SKM-1 (cell line): Measurements from ENCODE around the gene PSMB11.

Experiments
- DNase-seq: peaks from one replicate; lab custom pipeline; 2025; ENCODE audit not compliant: unreplicated experiment; lab: John Stamatoyannopoulos, UW

Gene PSMB11

DNA sequence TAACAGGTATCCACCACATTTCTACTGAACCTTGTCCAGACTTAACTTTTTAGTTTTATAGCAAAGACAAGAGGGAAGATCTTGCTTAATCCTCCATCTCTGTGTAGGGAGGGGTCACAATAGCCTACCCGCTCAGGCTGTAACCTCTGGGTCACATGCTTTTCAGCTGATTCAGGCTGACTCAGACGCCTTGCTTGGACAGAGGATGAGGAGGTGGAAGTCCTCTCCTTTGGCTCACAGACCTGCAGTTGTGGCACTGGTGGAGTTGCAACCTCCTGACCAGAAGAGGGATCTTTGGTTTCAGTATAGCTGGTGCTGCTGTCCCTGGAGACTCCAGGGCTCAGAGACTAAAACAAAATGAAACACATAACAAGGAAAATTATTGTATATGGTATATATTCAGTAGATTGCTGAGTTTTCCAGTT, 36.7 kb downstream of the PSMB11 start:
- no peak for DNase-seq

DNA sequence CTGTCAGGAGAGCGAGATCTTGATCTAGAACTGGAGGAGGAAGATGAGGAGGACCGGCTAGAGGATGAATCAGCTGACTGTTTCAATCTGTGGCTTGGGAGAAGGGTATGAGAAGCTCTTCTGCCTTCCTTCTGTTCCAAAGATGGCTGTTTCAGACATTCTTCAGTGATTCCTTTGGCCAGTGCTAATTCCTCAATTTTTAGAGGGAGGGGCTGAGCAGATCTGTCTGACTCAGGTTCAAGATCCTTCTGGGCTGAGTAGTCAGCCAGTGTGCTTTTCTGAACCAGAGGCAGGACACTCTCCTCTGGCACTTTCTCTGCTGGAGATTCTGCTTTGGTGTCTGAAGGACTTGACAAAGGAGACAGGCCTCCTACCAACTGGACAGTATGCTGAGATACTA, 37.7 kb downstream of the PSMB11 start:
- no peak for DNase-seq

GRCh38 chr14:23080474-23080873, 38.5 kb downstream of the PSMB11 start:
- DNase-seq, result no peak

DNA sequence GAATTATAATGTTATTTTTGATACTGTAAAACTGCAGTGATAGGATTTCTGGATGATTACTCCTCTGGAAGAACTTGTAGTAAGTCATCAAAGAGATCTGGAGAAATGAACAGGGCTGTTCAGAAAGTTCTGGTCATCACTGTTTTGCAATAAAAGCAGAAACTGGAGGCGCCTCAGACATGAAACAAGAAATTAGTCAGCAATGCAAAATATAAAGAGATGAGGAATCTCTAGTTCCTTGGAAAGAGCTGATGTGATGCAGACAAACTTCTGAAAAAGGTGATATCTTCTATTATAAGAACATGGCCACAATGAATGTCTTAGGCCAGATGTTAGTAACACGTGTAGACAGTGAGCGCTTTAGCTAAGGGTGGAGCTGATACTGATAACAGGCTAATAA, 43.4 kb downstream of the PSMB11 start:
- no peak for DNase-seq

- no peak for DNase-seq
Measured at GRCh38 chr14:23086565-23086964, 44.6 kb downstream of the PSMB11 start.

- no peak for DNase-seq
Measured at GRCh38 chr14:23089498-23090253, 47.7 kb downstream of the PSMB11 start.

DNA sequence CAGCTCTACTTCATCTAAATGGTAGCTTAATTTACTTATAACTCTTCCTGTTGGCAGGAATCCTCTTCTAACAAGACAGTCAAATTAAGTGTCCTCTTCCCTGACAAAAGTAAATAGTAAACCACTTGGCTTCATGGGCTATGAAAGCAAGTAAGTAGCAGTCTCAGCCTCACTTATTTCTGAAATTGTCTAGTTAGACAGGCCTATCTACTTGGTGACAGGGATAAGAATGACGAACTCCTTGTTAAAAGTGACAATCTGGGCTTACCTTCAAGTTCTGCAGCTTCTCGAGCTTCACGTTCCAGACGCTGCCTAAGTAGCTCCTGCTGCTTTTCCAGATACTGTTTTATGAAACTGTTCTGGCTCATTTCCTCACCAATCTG, 48.2 kb downstream of the PSMB11 start:
- DNase-seq, result no peak

DNA sequence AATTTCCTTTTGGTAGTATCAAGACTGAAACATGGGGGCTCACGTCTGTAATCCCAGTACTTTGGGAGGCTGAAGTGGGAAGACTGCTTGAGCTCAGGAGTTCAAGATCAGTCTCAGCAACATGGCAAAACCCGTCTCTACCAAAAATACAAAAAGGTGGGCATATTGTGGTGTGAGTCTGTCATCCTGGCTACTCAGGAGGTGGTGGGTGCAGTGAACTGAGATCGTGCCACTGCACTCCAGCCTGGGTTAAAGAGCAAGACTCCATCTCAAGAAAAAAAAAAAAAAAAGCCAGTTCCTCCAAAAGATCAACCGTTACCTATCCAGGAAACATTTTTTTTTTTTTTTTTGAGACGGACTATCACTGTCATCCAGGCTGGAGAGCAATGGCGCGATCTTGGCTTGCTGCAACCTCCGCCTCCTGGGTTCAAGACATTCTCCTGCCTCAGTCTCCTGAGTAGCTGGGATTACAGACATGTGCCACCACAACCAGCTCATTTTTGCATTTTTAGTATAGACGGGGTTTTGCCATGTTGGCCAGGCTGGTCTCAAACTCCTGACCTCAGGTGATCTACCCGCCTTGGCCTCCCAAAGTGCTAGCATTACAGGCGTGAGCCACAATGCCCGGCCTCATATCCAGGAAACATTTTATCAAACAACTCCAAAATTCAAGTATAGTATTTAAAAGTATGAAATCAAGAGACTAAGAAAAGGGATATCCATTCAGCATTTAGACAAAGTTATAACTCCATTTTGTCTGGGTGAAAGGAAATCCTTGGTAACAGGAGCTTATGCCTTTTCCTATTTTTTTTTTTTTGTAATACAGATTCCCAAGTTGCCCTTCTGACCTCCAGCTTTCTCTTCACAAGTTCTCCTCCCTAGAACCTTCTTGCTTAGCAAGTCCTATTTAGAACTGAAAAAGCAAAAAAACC, 49.5 kb downstream of the PSMB11 start:
- DNase-seq, result no peak

DNA sequence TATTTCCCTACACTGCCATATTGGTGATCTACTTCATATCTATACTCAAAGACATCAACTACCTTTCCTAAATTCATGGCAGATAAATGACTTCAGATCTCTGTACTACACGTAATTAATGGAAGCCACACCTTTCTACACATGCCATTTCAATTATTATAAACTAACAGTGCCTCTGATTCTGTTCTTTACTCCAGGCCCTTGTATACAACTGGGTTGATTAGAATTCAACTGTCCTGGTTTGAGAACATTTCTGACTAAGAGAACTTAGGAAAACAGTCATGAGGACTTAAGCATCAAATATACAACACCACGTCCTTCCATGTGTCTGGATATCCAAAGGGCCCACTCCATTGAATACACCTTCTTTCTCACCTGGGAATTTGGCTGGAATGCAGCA, 51.1 kb downstream of the PSMB11 start:
- no peak for DNase-seq

- DNase-seq, result no peak
Measured at GRCh38 chr14:23093526-23093925, 51.5 kb downstream of the PSMB11 start.
